KOPT-K1 (cell line): ENCODE results near the gene RUNX2.
"Not testable (repeated sequence)": the region's sequence is repeated elsewhere in the genome, so short reads cannot be mapped to it uniquely, and the experiment has no call there.

Experiments used
- H3K27ac ChIP-seq: fragments of 200-600 bp; sonication (generic); 2 replicates; pipeline ENCODE4 v1.5.1; 2016; ENCODE audit warnings: antibody characterized with exemption, mild to moderate bottlenecking, low read depth, low read length; ENCODE audit not compliant: poor library complexity, severe bottlenecking
- H3K36me3 ChIP-seq: fragments of 200-600 bp; sonication (generic); 2 replicates; pipeline ENCODE4 v1.5.1; 2017; ENCODE audit warnings: antibody characterized with exemption, mild to moderate bottlenecking, low read length, moderate library complexity; ENCODE audit not compliant: insufficient read depth
- H3K9me3 ChIP-seq: fragments of 200-600 bp; sonication (generic); 2 replicates; pipeline ENCODE4 v1.5.1; 2017; ENCODE audit warnings: antibody characterized with exemption, low read length, mild to moderate bottlenecking; ENCODE audit not compliant: insufficient read depth, poor library complexity, severe bottlenecking

The RUNX2 gene

GRCh38 chr6:45658958-45659357 is 330.8 kb downstream of the RUNX2 start:
- Histone ChIP-seq H3K27ac (no peak overlapping the region), H3K36me3 (no peaks in the 10 kb centered on the region), H3K9me3 (peaks cover 4% of the 10 kb centered on the region)

GRCh38 chr6:45661661-45662060 is 333.5 kb downstream of the RUNX2 start:
- Histone ChIP-seq H3K36me3 (no peaks in the 10 kb centered on the region), H3K27ac (no peak overlapping the region), H3K9me3 (peaks cover 3% of the 10 kb centered on the region)

GRCh38 chr6:45663251-45664221 is 335.4 kb downstream of the RUNX2 start:
- Histone ChIP-seq H3K36me3 (no peaks in the 10 kb centered on the region), H3K27ac (no peak overlapping the region), H3K9me3 (no peaks in the 10 kb centered on the region)

GRCh38 chr6:45664707-45665106 is 336.6 kb downstream of the RUNX2 start:
- H3K27ac ChIP-seq = no peak overlapping the region
- no peaks in the 10 kb centered on the region for H3K36me3 ChIP-seq
- H3K9me3 ChIP-seq = no peaks in the 10 kb centered on the region

- H3K9me3 ChIP-seq = no peaks in the 10 kb centered on the region
- H3K27ac ChIP-seq = no peak overlapping the region
- H3K36me3 ChIP-seq = no peaks in the 10 kb centered on the region
Observed at GRCh38 chr6:45665859-45666258, 337.7 kb downstream of the RUNX2 start.

GRCh38 chr6:45666846-45667245 is 338.7 kb downstream of the RUNX2 start:
- Histone ChIP-seq H3K36me3 (no peaks in the 10 kb centered on the region), H3K27ac (no peak overlapping the region), H3K9me3 (no peaks in the 10 kb centered on the region)

GRCh38 chr6:45667300-45667699 is 339.2 kb downstream of the RUNX2 start:
- Histone ChIP-seq H3K27ac (no peak overlapping the region), H3K9me3 (no peaks in the 10 kb centered on the region), H3K36me3 (no peaks in the 10 kb centered on the region)

GRCh38 chr6:45667766-45668165 is 339.6 kb downstream of the RUNX2 start:
- H3K36me3 ChIP-seq = no peaks in the 10 kb centered on the region
- H3K27ac ChIP-seq = no peak overlapping the region

GRCh38 chr6:45668705-45669104 is 340.6 kb downstream of the RUNX2 start:
- no peaks in the 10 kb centered on the region for H3K9me3 ChIP-seq
- H3K27ac ChIP-seq = no peak overlapping the region
- no peaks in the 10 kb centered on the region for H3K36me3 ChIP-seq

More at GRCh38 chr6:45667766-45668165, 339.6 kb downstream of the RUNX2 start:
- H3K9me3 ChIP-seq = no peaks in the 10 kb centered on the region

GRCh38 chr6:45673167-45673566 is 345.0 kb downstream of the RUNX2 start:
- not testable (repeated sequence) for H3K36me3 ChIP-seq, H3K9me3 ChIP-seq, H3K27ac ChIP-seq

GRCh38 chr6:45675166-45675565 is 347.0 kb downstream of the RUNX2 start:
- peak overlapping the region; percentile 32 for H3K27ac ChIP-seq

GRCh38 chr6:45675634-45676033 is 347.5 kb downstream of the RUNX2 start:
- H3K9me3 ChIP-seq = peaks cover 14% of the 10 kb centered on the region
- peak overlapping the region; percentile 32 for H3K27ac ChIP-seq
- H3K36me3 ChIP-seq = no peaks in the 10 kb centered on the region

More at GRCh38 chr6:45675166-45675565, 347.0 kb downstream of the RUNX2 start:
- not testable (repeated sequence) for H3K9me3 ChIP-seq, H3K36me3 ChIP-seq

- peak overlapping the region; percentile 32 for H3K27ac ChIP-seq
- H3K36me3 ChIP-seq = no peaks in the 10 kb centered on the region
- peaks cover 16% of the 10 kb centered on the region for H3K9me3 ChIP-seq
Observed at GRCh38 chr6:45676380-45676779, 348.2 kb downstream of the RUNX2 start.

- Histone ChIP-seq H3K9me3 (peaks cover 16% of the 10 kb centered on the region), H3K27ac (peak overlapping the region; percentile 70), H3K36me3 (no peaks in the 10 kb centered on the region)
Observed at GRCh38 chr6:45677381-45678284, 349.5 kb downstream of the RUNX2 start.

GRCh38 chr6:45678285-45678607 is 350.1 kb downstream of the RUNX2 start:
- Histone ChIP-seq H3K9me3 (peaks cover 16% of the 10 kb centered on the region), H3K27ac (peak overlapping the region; percentile 70), H3K36me3 (no peaks in the 10 kb centered on the region)
